Neuronal stem cell (in vitro differentiated cells): ENCODE results near the gene SAA1.

Experiments
- DNase-seq: peaks from one replicate; pipeline ENCODE4 v3.0.0-alpha.2; 2013; ENCODE audit warnings: low spot score
- H2AFZ ChIP-seq: one replicate; pipeline ENCODE4 v1.6.1; 2013; ENCODE audit warnings: mild to moderate bottlenecking, low read length, inconsistent platforms
- H2AK5ac ChIP-seq: 2 replicates; pipeline ENCODE4 v1.6.1; 2013; ENCODE audit warnings: low read depth, mild to moderate bottlenecking, inconsistent platforms, low read length, moderate library complexity, mixed read lengths
- H2BK120ac ChIP-seq: 2 replicates; pipeline ENCODE4 v1.6.1; 2013; ENCODE audit warnings: low read depth, mild to moderate bottlenecking, inconsistent platforms, low read length, moderate library complexity, mixed read lengths
- H2BK12ac ChIP-seq: one replicate; pipeline ENCODE4 v1.6.1; 2013; ENCODE audit warnings: low read length, inconsistent platforms
- H2BK15ac ChIP-seq: 2 replicates; pipeline ENCODE4 v1.6.1; 2013; ENCODE audit warnings: mild to moderate bottlenecking, low read length, inconsistent platforms, mixed read lengths
- H2BK5ac ChIP-seq: one replicate; pipeline ENCODE4 v1.6.1; 2013; ENCODE audit warnings: inconsistent platforms, mild to moderate bottlenecking, low read length, moderate library complexity
- H3K14ac ChIP-seq: one replicate; pipeline ENCODE4 v1.6.1; 2013; ENCODE audit warnings: low read length, inconsistent platforms
- H3K18ac ChIP-seq: 2 replicates; pipeline ENCODE4 v1.6.1; 2013; ENCODE audit warnings: low read length, inconsistent platforms
- H3K23ac ChIP-seq: 2 replicates; pipeline ENCODE4 v1.6.1; 2013; ENCODE audit warnings: low read depth, mild to moderate bottlenecking, mixed read lengths, low read length, inconsistent platforms; ENCODE audit not compliant: poor library complexity
- H3K27ac ChIP-seq: replicated peaks from 3 replicates; pipeline ENCODE4 v1.5.1; 2013; ENCODE audit warnings: low read length, inconsistent platforms
- H3K27me3 ChIP-seq, 3 experiments: 2 replicates each; pipeline ENCODE4 v1.6.1; 2013; ENCODE audit warnings: low read length in 3 of 3, mild to moderate bottlenecking in 2 of 3, inconsistent platforms in 1 of 3, low read depth in 1 of 3, mixed read lengths in 1 of 3, moderate library complexity in 1 of 3; ENCODE audit not compliant: control insufficient read depth in 3 of 3, insufficient read depth in 3 of 3
- H3K36me3 ChIP-seq, 2 donors: replicated peaks in 1 of 2; 2 replicates each; pipeline ENCODE4 v1.6.1; 2013; ENCODE audit warnings: low read length in 2 of 2; ENCODE audit not compliant: control insufficient read depth in 2 of 2, insufficient read depth in 2 of 2
- H3K4ac ChIP-seq: 2 replicates; pipeline ENCODE4 v1.6.1; 2013; ENCODE audit warnings: inconsistent platforms, mild to moderate bottlenecking, low read length, moderate library complexity
- H3K4me1 ChIP-seq, 2 donors: 1 replicate in 1 of 2; 2 replicates in 1 of 2; pipeline ENCODE4 v1.6.1; 2013; ENCODE audit warnings: low read length in 2 of 2, low read depth in 1 of 2; ENCODE audit not compliant: control insufficient read depth in 2 of 2, insufficient read depth in 1 of 2
- H3K4me2 ChIP-seq: one replicate; pipeline ENCODE4 v1.6.1; 2013; ENCODE audit warnings: mild to moderate bottlenecking, low read length, inconsistent platforms; ENCODE audit not compliant: insufficient read depth, poor library complexity, severe bottlenecking
- H3K4me3 ChIP-seq, 2 donors: 2 replicates each; pipeline ENCODE4 v1.5.1; 2013; ENCODE audit warnings: low read length in 2 of 2, mild to moderate bottlenecking in 2 of 2, inconsistent platforms in 1 of 2, moderate library complexity in 1 of 2
- H3K79me1 ChIP-seq: one replicate; pipeline ENCODE4 v1.6.1; 2013; ENCODE audit warnings: low read depth, mild to moderate bottlenecking, inconsistent platforms, low read length, moderate library complexity
- H3K9ac ChIP-seq: one replicate; pipeline ENCODE4 v1.6.1; 2013; ENCODE audit warnings: mild to moderate bottlenecking, low read depth, low read length, inconsistent platforms; ENCODE audit not compliant: poor library complexity
- H3K9me3 ChIP-seq, 2 donors: replicated peaks in 1 of 2; 2 replicates each; pipeline versions ENCODE3 to v1.6.1; 2013; ENCODE audit warnings: low read length in 2 of 2, mild to moderate bottlenecking in 2 of 2, inconsistent platforms in 1 of 2, low read depth in 1 of 2, mixed read lengths in 1 of 2, moderate library complexity in 1 of 2; ENCODE audit not compliant: control insufficient read depth in 2 of 2, insufficient read depth in 1 of 2
- H4K8ac ChIP-seq: one replicate; pipeline ENCODE4 v1.6.1; 2013; ENCODE audit warnings: low read depth, mild to moderate bottlenecking, inconsistent platforms, low read length, moderate library complexity
- H4K91ac ChIP-seq: one replicate; pipeline ENCODE4 v1.6.1; 2013; ENCODE audit warnings: low read length, low read depth, mild to moderate bottlenecking, inconsistent platforms; ENCODE audit not compliant: poor library complexity
- WGBS, 2 donors: extraction: QIAGEN DNeasy Blood & Tissue Kit; methylation state at CpG; one replicate each; pipeline ENCODE4 v1.1.7; 2013; ENCODE audit warnings: missing lambda C conversion rate in 2 of 2, mixed read lengths in 1 of 2; ENCODE audit not compliant: insufficient read length in 2 of 2, insufficient replicate concordance in 1 of 2; ENCODE audit errors: extremely low coverage in 2 of 2; 5-methylcytosine and 5-hydroxymethylcytosine counted together

Gene SAA1

DNA sequence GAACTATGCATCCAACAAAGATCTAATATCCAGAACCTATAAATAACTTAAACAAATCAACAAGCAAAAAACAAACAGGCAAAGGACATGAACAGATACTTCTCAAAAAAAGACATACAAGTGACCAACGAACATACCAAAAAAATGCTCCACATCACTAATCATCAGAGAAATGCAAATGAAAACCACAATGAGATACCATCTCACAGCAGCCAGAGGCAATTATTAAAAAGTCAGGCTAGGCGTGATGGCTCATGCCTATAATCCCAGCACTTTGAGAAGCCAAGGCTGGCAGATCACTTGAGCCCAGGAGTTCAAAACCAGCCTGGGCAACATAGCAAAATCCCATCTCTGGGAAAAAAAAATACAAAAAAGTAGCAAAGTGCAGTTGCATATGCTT lies 40.2 kb upstream of the SAA1 start:
- Histone ChIP-seq H3K14ac (no peak overlapping the region), H3K36me3 (no peaks in the 10 kb centered on the region), H2AK5ac (no peak overlapping the region), H3K4me2 (no peak overlapping the region), H4K91ac (no peak overlapping the region), H3K4me3 (no peak overlapping the region), H2AFZ (no peak overlapping the region), H2BK12ac (no peak overlapping the region), H3K27ac (no peak overlapping the region), H3K9ac (no peak overlapping the region), H3K27me3 (peaks cover 0 to 2% (median 0%) of the 10 kb centered on the region in 3 experiments), H2BK15ac (no peak overlapping the region), H3K4me1 (no peaks in the 10 kb centered on the region), H4K8ac (no peak overlapping the region), H3K4ac (no peak overlapping the region), H3K23ac (no peak overlapping the region), H3K18ac (no peak overlapping the region), H2BK5ac (no peak overlapping the region), H2BK120ac (no peak overlapping the region), H3K9me3 (peaks cover 0 to 2% of the 10 kb centered on the region in 2 donors), H3K79me1 (no peaks in the 10 kb centered on the region)
- no CpG with 5 or more reads among the region's 2 CpGs for WGBS, 2 donors
- no peak for DNase-seq

- no peak overlapping the region for H3K18ac ChIP-seq
- H3K9me3 ChIP-seq: no peaks in the 10 kb centered on the region
- H3K4me2 ChIP-seq: no peak overlapping the region
- H3K79me1 ChIP-seq: no peaks in the 10 kb centered on the region
- H2BK5ac ChIP-seq: no peak overlapping the region
- H3K14ac ChIP-seq: no peak overlapping the region
- no peak for DNase-seq
- WGBS, 2 donors: no CpG with 5 or more reads among the region's 3 CpGs
- no peak overlapping the region for H2AFZ ChIP-seq
- no peak overlapping the region for H3K4ac ChIP-seq
- H3K27me3 ChIP-seq: peaks cover 0 to 2% (median 0%) of the 10 kb centered on the region in 3 experiments
- no peak overlapping the region for H3K23ac ChIP-seq
- H4K91ac ChIP-seq: no peak overlapping the region
- H3K4me1 ChIP-seq: no peaks in the 10 kb centered on the region
- H3K9ac ChIP-seq: no peak overlapping the region
- H2BK15ac ChIP-seq: no peak overlapping the region
- no peaks in the 10 kb centered on the region for H3K36me3 ChIP-seq
- H3K4me3 ChIP-seq: no peak overlapping the region
- no peak overlapping the region for H2BK12ac ChIP-seq
- no peak overlapping the region for H2BK120ac ChIP-seq
- H4K8ac ChIP-seq: no peak overlapping the region
- H3K27ac ChIP-seq: no peak overlapping the region
- H2AK5ac ChIP-seq: no peak overlapping the region
These were observed 36.6 kb upstream of the SAA1 start for GRCh38 chr11:18229501-18229900.

GRCh38 chr11:18230859-18231258 lies 35.2 kb upstream of the SAA1 start:
- no peak overlapping the region for H4K91ac ChIP-seq
- H3K27ac ChIP-seq: no peak overlapping the region
- H3K4me1 ChIP-seq: no peaks in the 10 kb centered on the region
- no peak overlapping the region for H2BK5ac ChIP-seq
- no peak overlapping the region for H2BK12ac ChIP-seq
- no peak overlapping the region for H2AK5ac ChIP-seq
- no CpG with 5 or more reads among the region's 2 CpGs for WGBS, 2 donors
- H3K18ac ChIP-seq: no peak overlapping the region
- no peak overlapping the region for H3K23ac ChIP-seq
- H3K79me1 ChIP-seq: no peaks in the 10 kb centered on the region
- H3K4me2 ChIP-seq: no peak overlapping the region
- no peak overlapping the region for H3K4me3 ChIP-seq
- peaks cover 0 to 6% (median 0%) of the 10 kb centered on the region in 3 experiments for H3K27me3 ChIP-seq
- no peak overlapping the region for H4K8ac ChIP-seq
- H3K36me3 ChIP-seq: no peaks in the 10 kb centered on the region
- no peak overlapping the region for H3K14ac ChIP-seq
- H2AFZ ChIP-seq: no peak overlapping the region
- no peak overlapping the region for H3K9ac ChIP-seq
- H3K4ac ChIP-seq: no peak overlapping the region
- DNase-seq: no peak
- no peak overlapping the region for H2BK15ac ChIP-seq
- no peaks in the 10 kb centered on the region for H3K9me3 ChIP-seq
- no peak overlapping the region for H2BK120ac ChIP-seq

DNA sequence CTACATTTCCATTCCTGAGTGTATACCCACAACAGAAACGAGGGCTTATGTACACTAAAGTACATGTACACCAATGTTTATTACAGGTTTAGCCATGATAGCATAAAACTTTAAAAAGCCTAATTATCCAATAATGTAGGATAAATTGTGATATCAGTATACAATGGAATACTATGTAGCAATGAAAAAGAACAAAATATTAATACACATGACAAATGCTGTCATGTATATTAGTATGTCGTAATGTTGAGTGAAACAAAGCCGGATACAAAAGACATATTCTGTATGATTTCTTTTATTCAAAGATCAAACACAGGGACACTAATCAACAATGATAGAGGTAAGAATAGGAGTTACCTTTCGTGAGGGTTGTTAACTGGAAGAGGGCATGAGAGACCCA lies 32.2 kb upstream of the SAA1 start:
- no peak for DNase-seq
- Histone ChIP-seq H3K4me3 (no peak overlapping the region), H4K91ac (no peak overlapping the region)

More for the DNA sequence above, 32.2 kb upstream of the SAA1 start:
- Histone ChIP-seq H3K27me3 (peaks cover 0 to 14% (median 0%) of the 10 kb centered on the region in 3 experiments), H3K27ac (no peak overlapping the region), H3K9ac (no peak overlapping the region), H3K4me2 (no peak overlapping the region), H2BK5ac (no peak overlapping the region), H3K4ac (no peak overlapping the region), H2AFZ (no peak overlapping the region), H2AK5ac (no peak overlapping the region), H3K14ac (no peak overlapping the region), H3K36me3 (no peaks in the 10 kb centered on the region), H3K9me3 (no peaks in the 10 kb centered on the region), H3K23ac (no peak overlapping the region), H4K8ac (no peak overlapping the region), H3K18ac (no peak overlapping the region), H2BK15ac (no peak overlapping the region), H3K4me1 (no peaks in the 10 kb centered on the region), H2BK120ac (no peak overlapping the region), H3K79me1 (no peaks in the 10 kb centered on the region), H2BK12ac (no peak overlapping the region)
- no CpG with 5 or more reads among the region's 4 CpGs for WGBS, 2 donors
